Neural progenitor cell (in vitro differentiated cells): Measurements from ENCODE around the gene POU2AF1. TPM values are rescaled to one million over a fixed set of nuclear protein-coding genes. Genes with fewer than 3 reads are reported as not detected.

ENCODE experiments used
- DNase-seq: peaks from one replicate; pipeline ENCODE4 v3.0.0-alpha.2; 2016; ENCODE audit warnings: low spot score
- H2AFZ ChIP-seq: fragments of 200-600 bp; sonication (generic); replicated peaks from 2 replicates; pipeline ENCODE4 v1.6.1; 2016; ENCODE audit warnings: antibody characterized with exemption
- H3F3A ChIP-seq: fragments of 200-600 bp; sonication (generic); 2 replicates; pipeline ENCODE4 v1.6.1; 2016; ENCODE audit warnings: antibody characterized with exemption, low read depth
- H3K27ac ChIP-seq: fragments of 200-600 bp; sonication (generic); 2 replicates; pipeline ENCODE4 v1.5.1; 2016; ENCODE audit warnings: mild to moderate bottlenecking
- H3K27me3 ChIP-seq: fragments of 200-600 bp; sonication (generic); 2 replicates; pipeline ENCODE4 v1.6.1; 2016; ENCODE audit warnings: mild to moderate bottlenecking, moderate library complexity
- H3K36me3 ChIP-seq: fragments of 200-600 bp; sonication (generic); 2 replicates; pipeline ENCODE4 v1.5.1; 2016
- H3K4me1 ChIP-seq: fragments of 200-600 bp; sonication (generic); 2 replicates; pipeline ENCODE4 v1.6.1; 2016; ENCODE audit warnings: mixed run types
- H3K4me2 ChIP-seq: fragments of 200-600 bp; sonication (generic); 2 replicates; pipeline ENCODE4 v1.6.1; 2016
- H3K4me3 ChIP-seq: fragments of 200-600 bp; sonication (generic); 2 replicates; pipeline ENCODE4 v1.5.1; 2016
- H3K79me2 ChIP-seq: fragments of 200-600 bp; sonication (generic); 2 replicates; pipeline ENCODE4 v1.6.1; 2016; ENCODE audit warnings: low read depth
- H3K9ac ChIP-seq: fragments of 200-600 bp; sonication (generic); 2 replicates; pipeline ENCODE4 v1.6.1; 2016
- H3K9me3 ChIP-seq: fragments of 200-600 bp; sonication (generic); 2 replicates; pipeline ENCODE4 v1.5.1; 2016; ENCODE audit warnings: low read depth
- H4K20me1 ChIP-seq: fragments of 200-600 bp; sonication (generic); 2 replicates; pipeline ENCODE4 v1.6.1; 2016; ENCODE audit warnings: low read depth
- H3K27ac Mint-ChIP-seq: 3 replicates; pipeline ENCODE4 v1.8.0; 2021; ENCODE audit warnings: mixed read lengths
- H3K27me3 Mint-ChIP-seq: 2 replicates; pipeline ENCODE4 v1.8.0; 2022; ENCODE audit warnings: low read depth, mild to moderate bottlenecking, inconsistent platforms, moderate library complexity, mixed read lengths; ENCODE audit not compliant: insufficient read depth
- H3K36me3 Mint-ChIP-seq: 3 replicates; pipeline ENCODE4 v1.8.0; 2021; ENCODE audit warnings: mixed read lengths
- H3K4me1 Mint-ChIP-seq: 3 replicates; pipeline ENCODE4 v1.8.0; 2021; ENCODE audit warnings: mixed read lengths
- H3K4me3 Mint-ChIP-seq: 3 replicates; pipeline ENCODE4 v1.8.0; 2021; ENCODE audit warnings: mild to moderate bottlenecking, moderate library complexity, mixed read lengths
- H3K9me3 Mint-ChIP-seq: 3 replicates; pipeline ENCODE4 v1.8.0; 2020; ENCODE audit warnings: mixed read lengths
- EZH2 ChIP-seq: fragments of 200-600 bp; sonication (generic); IDR thresholded peaks from 2 replicates; pipeline ENCODE4 v1.6.1; 2017; ENCODE audit warnings: antibody characterized with exemption, mild to moderate bottlenecking, moderate library complexity
- EZH2phosphoT487 ChIP-seq: fragments of 200-600 bp; sonication (generic); IDR thresholded peaks from 2 replicates; pipeline ENCODE4 v1.6.1; 2017; ENCODE audit warnings: antibody characterized with exemption
- total RNA-seq: library from RNA; depleted of rRNA; stranded (reverse); fragments of >200 nt; gene quantifications from 2 replicates; pipeline ENCODE4 v1.2.3, GENCODE V29; 2015; ENCODE audit warnings: low replicate concordance
- TF ChIP-seq, protein P1 (sequence below): fragments of 200-600 bp; sonication (generic); IDR thresholded peaks from 2 replicates; pipeline ENCODE4 v1.5.1; 2017; ENCODE audit warnings: antibody characterized with exemption, mild to moderate bottlenecking

Gene POU2AF1
- total RNA-seq, 1 donor from 2014 or later: not detected

DNA sequence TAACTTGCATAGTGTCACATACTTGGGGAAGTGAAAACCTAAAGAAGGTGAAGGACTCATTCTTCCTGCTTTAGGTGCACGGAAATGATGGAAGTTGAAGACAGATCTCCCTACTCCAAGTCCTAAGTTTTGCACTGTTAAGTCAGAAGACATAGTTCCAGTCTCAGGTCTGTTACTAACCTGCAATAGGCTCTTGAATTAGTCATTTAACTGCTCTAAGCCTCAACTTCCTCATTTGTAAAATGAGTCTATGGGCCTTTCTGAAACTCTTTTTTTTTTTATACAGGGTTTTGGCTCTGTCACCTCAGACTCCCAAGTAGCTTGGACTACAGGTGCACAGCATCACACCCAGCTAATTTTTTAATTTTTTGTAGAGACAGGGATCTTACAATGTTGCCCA is 30.8 kb upstream of the POU2AF1 start:
- H3K36me3 Mint-ChIP-seq: no peaks in the 10 kb centered on the region
- no peak overlapping the region for H2AFZ ChIP-seq

GRCh38 chr11:111408789-111409727 is 30.0 kb upstream of the POU2AF1 start:
- H3K4me2 ChIP-seq: no peak overlapping the region
- no peak overlapping the region for H2AFZ ChIP-seq
- no peaks in the 10 kb centered on the region for H3K27me3 ChIP-seq
- no peaks in the 10 kb centered on the region for H3K4me1 ChIP-seq
- no peaks in the 10 kb centered on the region for H3K9me3 ChIP-seq
- no peaks in the 10 kb centered on the region for H3K79me2 ChIP-seq
- no peak for DNase-seq
- H3K9ac ChIP-seq: no peak overlapping the region
- Mint-ChIP-seq H3K27ac (no peak overlapping the region), H3K4me3 (no peak overlapping the region), H3K27me3 (peaks cover 1% of the 10 kb centered on the region), H3K36me3 (no peaks in the 10 kb centered on the region), H3K4me1 (no peaks in the 10 kb centered on the region), H3K9me3 (peaks cover under 1% of the 10 kb centered on the region)
- no peak overlapping the region for H3K27ac ChIP-seq
- no peaks in the 10 kb centered on the region for H3F3A ChIP-seq
- H4K20me1 ChIP-seq: no peaks in the 10 kb centered on the region
- TF ChIP-seq, protein P1, sequence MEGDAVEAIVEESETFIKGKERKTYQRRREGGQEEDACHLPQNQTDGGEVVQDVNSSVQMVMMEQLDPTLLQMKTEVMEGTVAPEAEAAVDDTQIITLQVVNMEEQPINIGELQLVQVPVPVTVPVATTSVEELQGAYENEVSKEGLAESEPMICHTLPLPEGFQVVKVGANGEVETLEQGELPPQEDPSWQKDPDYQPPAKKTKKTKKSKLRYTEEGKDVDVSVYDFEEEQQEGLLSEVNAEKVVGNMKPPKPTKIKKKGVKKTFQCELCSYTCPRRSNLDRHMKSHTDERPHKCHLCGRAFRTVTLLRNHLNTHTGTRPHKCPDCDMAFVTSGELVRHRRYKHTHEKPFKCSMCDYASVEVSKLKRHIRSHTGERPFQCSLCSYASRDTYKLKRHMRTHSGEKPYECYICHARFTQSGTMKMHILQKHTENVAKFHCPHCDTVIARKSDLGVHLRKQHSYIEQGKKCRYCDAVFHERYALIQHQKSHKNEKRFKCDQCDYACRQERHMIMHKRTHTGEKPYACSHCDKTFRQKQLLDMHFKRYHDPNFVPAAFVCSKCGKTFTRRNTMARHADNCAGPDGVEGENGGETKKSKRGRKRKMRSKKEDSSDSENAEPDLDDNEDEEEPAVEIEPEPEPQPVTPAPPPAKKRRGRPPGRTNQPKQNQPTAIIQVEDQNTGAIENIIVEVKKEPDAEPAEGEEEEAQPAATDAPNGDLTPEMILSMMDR: no peak
- no peak for TF ChIP-seq EZH2phosphoT487
- TF ChIP-seq EZH2: no peak
- no peaks in the 10 kb centered on the region for H3K36me3 ChIP-seq
- H3K4me3 ChIP-seq: no peak overlapping the region

More for the DNA sequence above, 30.8 kb upstream of the POU2AF1 start:
- Histone ChIP-seq H3K4me1 (no peaks in the 10 kb centered on the region), H3K27me3 (no peaks in the 10 kb centered on the region), H3K9me3 (no peaks in the 10 kb centered on the region), H3K36me3 (no peaks in the 10 kb centered on the region), H4K20me1 (no peaks in the 10 kb centered on the region), H3K4me2 (no peak overlapping the region), H3F3A (no peaks in the 10 kb centered on the region), H3K27ac (no peak overlapping the region), H3K9ac (no peak overlapping the region), H3K79me2 (no peaks in the 10 kb centered on the region), H3K4me3 (no peak overlapping the region)
- peaks cover 9% of the 10 kb centered on the region for H3K27me3 Mint-ChIP-seq
- no peaks in the 10 kb centered on the region for H3K9me3 Mint-ChIP-seq
- DNase-seq: no peak
- no peak for TF ChIP-seq EZH2phosphoT487
- TF ChIP-seq, protein P1: no peak
- TF ChIP-seq EZH2: no peak
- peaks cover 7% of the 10 kb centered on the region for H3K4me1 Mint-ChIP-seq
- H3K27ac Mint-ChIP-seq: no peak overlapping the region
- no peak overlapping the region for H3K4me3 Mint-ChIP-seq

GRCh38 chr11:111407652-111408051 is 28.6 kb upstream of the POU2AF1 start:
- H3K36me3 ChIP-seq: no peaks in the 10 kb centered on the region
- no peak overlapping the region for H3K9ac ChIP-seq
- no peak overlapping the region for H3K4me2 ChIP-seq
- Mint-ChIP-seq H3K27ac (no peak overlapping the region), H3K9me3 (peaks cover 2% of the 10 kb centered on the region), H3K4me1 (no peaks in the 10 kb centered on the region), H3K4me3 (no peak overlapping the region), H3K27me3 (peaks cover 3% of the 10 kb centered on the region), H3K36me3 (no peaks in the 10 kb centered on the region)
- H3K4me1 ChIP-seq: no peaks in the 10 kb centered on the region
- no peak overlapping the region for H3K27ac ChIP-seq
- H2AFZ ChIP-seq: no peak overlapping the region
- no peak for DNase-seq
- H3K4me3 ChIP-seq: no peak overlapping the region
- no peaks in the 10 kb centered on the region for H3K9me3 ChIP-seq
- no peaks in the 10 kb centered on the region for H3K27me3 ChIP-seq
- H4K20me1 ChIP-seq: no peaks in the 10 kb centered on the region
- H3F3A ChIP-seq: no peaks in the 10 kb centered on the region
- no peak for TF ChIP-seq EZH2
- TF ChIP-seq, protein P1: no peak
- no peaks in the 10 kb centered on the region for H3K79me2 ChIP-seq
